DMS153 treated with DMSO at 0.1 percent for 48 hours (cell line): ENCODE measurements around the gene CNTN5.

Experiments
- DNase-seq: peaks from one replicate; lab custom pipeline; 2025; ENCODE audit not compliant: unreplicated experiment; lab: John Stamatoyannopoulos, UW

CNTN5 gene

GRCh38 chr11:99589771-99590170, 569.0 kb downstream of the CNTN5 start:
- DNase-seq: no peak

DNA sequence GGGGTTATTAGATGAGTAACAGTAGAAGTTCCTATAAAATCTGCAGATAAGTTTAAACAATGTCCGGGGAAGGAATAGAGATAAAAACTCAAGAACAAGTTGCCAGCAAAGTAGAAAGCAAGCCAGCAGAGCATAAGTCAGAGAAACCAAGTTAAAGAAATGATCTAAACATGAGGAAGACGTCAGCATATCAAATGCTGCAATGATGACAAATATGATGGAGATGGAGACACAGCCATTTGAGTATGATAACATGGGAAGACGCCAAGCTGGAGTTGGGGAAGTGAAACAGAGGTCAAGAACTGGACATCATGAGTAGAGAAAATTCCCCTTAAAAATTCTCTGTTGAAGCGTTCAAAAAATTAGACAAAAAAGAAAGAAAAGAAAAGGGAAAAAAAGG, 571.5 kb downstream of the CNTN5 start:
- DNase-seq: no peak

DNA sequence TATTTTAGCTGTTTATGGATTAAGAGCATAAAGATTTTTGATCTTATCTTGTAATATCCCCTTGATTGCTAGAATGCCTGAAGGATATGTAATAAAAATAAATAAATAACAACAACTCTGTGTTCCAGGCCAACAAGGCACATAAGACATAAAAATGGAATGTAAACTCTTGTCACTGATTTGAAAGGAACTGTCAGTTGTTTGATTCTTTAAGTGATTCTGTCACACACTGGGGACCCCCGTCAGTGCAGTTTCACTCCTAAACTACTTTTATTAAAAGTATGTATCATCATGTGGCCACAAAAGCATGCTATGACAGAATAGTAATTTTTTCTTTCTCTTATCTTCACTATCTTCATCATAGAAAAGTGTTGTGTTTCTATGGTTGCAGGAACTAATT, 572.4 kb downstream of the CNTN5 start:
- DNase-seq: no peak

GRCh38 chr11:99601179-99601578, 580.4 kb downstream of the CNTN5 start:
- DNase-seq: no peak

- no peak for DNase-seq
Observed at GRCh38 chr11:99614352-99614751, 593.6 kb downstream of the CNTN5 start.

DNA sequence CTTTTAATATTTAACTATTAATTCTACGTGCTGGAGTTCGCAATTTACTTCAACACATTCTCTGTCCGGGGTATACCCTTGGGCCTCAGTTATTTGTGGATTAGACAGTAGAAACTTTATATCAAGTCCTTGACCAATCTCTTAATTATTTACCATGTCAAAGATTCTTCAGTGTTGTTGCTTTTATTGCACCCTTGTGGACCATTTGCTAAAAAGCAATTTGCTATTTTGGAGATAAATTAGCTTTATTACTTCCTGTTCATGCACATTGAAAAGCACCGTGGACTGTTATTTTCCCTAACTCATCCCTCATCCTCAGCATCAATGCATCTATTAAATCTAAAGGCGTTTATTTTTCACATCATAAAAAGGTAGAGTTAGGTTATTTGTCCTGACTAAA, 609.9 kb downstream of the CNTN5 start:
- no peak for DNase-seq

- DNase-seq: no peak
Observed at GRCh38 chr11:99631618-99632017, 610.9 kb downstream of the CNTN5 start.

DNA sequence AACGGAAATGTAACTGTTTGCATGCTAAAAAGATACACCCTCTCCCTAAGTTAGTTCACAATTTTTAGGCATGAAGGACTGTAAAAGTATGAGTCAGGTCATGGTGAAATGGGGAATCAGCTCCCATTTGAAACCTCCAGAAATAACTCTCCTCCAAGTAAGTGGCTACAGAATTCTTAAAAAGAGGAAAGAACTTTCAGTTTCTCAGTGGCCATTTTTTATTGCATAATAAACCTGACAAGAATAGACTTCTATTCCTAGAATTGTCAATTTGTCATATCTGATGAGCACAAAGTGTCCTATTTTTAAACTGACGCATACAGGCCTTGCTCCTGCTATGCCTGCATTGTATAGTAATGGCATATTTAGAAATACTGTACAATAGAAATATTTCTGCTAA, 612.2 kb downstream of the CNTN5 start:
- no peak for DNase-seq

- no peak for DNase-seq
Observed at GRCh38 chr11:99634581-99634980, 613.8 kb downstream of the CNTN5 start.

DNA sequence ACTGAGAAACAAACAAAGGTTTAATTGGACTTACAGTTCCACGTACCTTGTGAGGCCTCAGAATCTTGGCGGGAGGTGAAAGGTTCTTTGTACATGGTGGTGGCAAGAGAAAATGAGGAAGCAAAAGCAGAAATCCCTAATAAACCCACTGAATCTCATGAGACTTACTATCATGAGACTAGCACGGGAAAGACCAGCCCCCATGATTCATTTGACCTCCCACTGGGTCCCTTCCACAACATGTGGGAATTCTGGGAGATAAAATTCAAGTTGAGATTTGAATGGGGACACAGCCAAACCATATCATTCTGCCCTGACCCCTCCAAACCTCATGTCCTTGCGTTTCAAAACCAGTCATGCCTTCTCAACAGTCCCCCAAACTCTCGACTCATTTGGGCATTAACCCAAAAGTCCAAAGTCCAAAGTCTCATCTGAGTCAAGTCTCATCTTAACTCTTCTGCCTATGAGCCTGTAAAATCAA, 617.4 kb downstream of the CNTN5 start:
- no peak for DNase-seq

DNA sequence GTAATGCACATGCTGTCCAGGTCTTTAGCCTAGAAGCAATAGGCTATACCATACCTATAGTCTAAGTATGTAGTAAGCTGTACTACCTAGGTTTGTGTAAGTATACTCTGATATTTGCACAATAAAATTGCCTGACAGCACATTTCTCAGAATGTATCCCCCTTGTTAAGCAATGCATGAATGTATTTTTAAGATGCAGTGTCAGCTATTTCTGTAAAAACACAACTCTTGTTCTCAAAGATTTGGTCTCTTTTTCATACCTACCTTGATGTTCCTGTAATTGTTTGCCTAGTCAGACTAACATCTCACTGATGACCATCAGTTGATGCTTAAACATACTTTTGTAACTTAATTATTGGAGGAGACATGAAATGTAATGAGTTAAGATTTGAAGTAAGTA, 619.9 kb downstream of the CNTN5 start:
- DNase-seq: no peak

- no peak for DNase-seq
Observed at GRCh38 chr11:99645934-99646333, 625.2 kb downstream of the CNTN5 start.

- no peak for DNase-seq
Observed at GRCh38 chr11:99670067-99670676, 649.4 kb downstream of the CNTN5 start.

DNA sequence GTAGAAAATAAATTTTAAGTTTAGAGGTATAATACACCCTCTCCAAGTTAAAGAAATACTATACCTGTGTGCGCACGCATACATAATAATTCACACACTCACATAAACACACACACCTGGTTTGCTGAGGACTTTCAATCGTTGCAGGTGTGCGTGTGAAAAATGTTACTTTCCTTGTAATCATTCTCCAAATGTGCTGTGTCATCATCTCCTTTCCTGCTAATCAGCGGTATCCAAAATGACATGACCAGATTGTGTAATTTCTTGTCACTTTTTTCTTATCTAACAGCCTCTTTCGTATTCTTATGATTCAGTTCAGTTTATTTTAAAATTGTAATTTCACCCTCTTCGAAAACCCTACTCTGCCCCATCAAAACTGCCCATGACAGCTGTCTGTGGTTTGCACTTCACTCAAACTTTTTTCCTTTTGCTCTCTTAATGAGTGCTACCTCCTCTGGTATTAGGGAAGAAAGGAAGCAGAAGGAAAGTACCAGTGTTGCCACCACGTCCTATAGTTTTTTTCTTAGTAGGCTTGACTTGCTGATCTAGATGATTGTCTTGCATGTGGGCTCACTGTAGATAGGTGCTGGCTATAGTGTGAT, 651.2 kb downstream of the CNTN5 start:
- no peak for DNase-seq

GRCh38 chr11:99676292-99676691, 655.5 kb downstream of the CNTN5 start:
- DNase-seq: no peak

GRCh38 chr11:99682171-99682570, 661.4 kb downstream of the CNTN5 start:
- DNase-seq: no peak

- no peak for DNase-seq
Observed at GRCh38 chr11:99682646-99683045, 661.9 kb downstream of the CNTN5 start.

DNA sequence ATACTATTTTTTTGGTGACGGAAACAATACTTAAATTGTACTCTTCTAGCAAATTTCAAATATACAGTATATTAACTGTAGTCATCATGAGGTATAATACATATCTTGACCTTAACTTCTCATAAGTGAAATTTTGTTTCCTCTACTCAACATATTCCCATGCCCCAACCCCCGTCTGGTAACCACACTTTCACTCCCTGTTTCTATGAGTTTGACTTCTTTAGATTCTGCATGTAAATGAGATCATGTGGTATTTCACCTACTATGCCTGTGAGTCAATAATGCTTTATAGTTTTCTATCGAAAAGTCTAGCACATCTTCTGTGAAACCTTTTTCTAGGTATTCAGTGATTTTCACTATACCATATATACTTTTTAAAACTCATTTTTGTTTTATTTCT, 663.2 kb downstream of the CNTN5 start:
- no peak for DNase-seq

- no peak for DNase-seq
Observed at GRCh38 chr11:99686838-99687237, 666.1 kb downstream of the CNTN5 start.

DNA sequence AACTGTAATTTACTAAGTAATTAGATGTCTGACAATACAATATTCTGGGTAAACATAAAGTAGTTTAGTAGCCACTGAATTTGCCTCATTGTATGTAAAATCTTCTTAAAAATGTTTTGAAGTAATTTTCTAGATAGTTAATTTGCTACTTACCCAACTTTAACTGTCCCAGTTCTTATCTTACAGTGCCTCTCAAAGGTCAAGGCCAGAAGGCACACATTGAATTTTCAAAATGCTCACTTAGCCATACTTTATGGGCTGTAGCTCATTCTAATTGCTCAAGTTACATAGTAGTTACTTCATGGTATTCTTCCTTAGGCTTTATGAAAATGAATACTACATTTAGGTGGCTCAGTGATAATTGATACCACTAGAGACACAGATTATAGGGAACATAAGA, 666.6 kb downstream of the CNTN5 start:
- no peak for DNase-seq

DNA sequence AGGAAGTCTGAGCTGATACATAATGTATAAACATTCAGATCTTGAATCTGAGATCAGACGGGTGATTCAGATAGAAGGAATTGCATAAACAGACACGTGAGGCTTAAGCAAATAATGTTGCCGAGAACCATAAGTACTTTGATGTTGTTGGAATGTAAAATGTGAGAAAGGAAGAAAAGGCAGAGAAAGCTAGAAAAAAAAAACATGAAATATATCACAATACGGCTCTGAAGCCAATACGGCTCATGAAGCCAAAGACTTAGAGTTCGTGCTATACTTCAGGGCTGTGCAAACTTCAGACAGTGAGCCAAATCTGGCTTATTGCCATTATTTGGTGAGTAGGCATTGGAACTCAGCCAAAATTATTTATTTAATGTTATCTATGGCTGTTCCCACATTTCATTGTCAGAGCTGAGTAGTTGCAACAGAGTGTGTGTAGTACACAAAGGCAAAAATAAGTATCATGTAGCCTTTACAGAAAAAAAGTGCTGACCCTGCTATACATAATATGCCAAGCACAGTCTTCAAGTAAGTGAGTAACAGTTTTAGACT, 673.3 kb downstream of the CNTN5 start:
- DNase-seq: no peak

GRCh38 chr11:99695106-99695505, 674.4 kb downstream of the CNTN5 start:
- DNase-seq: no peak

DNA sequence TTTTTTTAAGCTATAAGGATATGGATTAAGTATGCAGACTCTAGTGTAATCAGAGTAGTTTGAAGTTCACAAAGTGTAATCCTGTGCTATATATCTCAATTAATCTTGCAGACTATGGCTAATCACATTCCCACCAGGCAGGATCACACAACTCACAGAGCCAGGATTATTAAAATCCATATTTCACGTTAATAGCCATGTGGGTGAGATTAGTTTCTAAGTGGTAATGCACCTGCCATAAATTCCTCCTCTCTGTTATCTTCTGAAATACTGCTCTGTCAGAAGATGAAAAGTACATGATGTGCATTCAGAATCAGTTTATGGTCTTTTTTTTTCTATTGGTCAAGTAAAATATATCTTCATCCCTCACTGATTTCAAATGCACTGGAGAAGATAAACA, 686.1 kb downstream of the CNTN5 start:
- no peak for DNase-seq
